ENCODE data around the gene FRAT1. TPM values are rescaled to one million over a fixed set of nuclear protein-coding genes. Genes with fewer than 3 reads are reported as not detected.

Gene FRAT1
- total RNA-seq, 2 donors from 2014 or later, result 3.2 to 4.5 TPM

Other genes with a start within 250 kb of the FRAT1 start
- 1 to 10 TPM in 1 of 2 donors, under 1 TPM in 1; 0.65 to 1.3 TPM for gene SLIT1, start 133.3 kb upstream of the FRAT1 start, total RNA-seq
- 10 to 100 TPM; 62.2 to 75.3 TPM for gene ARHGAP19, start 26.6 kb upstream of the FRAT1 start, total RNA-seq
- gene FRAT2, start 15.5 kb downstream of the FRAT1 start, total RNA-seq, result 1 to 10 TPM; 7.2 to 7.8 TPM
- 10 to 100 TPM; 27.8 to 33.5 TPM for gene RRP12, start 82.1 kb downstream of the FRAT1 start, total RNA-seq
- 100 to 1,000 TPM; 362 to 512 TPM for gene PGAM1, start 106.9 kb downstream of the FRAT1 start, total RNA-seq
- gene EXOSC1, start 126.7 kb downstream of the FRAT1 start, total RNA-seq, result 10 to 100 TPM; 75.3 to 75.7 TPM
- gene ZDHHC16, start 126.9 kb downstream of the FRAT1 start, total RNA-seq, result 10 to 100 TPM; 35.5 to 37.8 TPM
- 100 to 1,000 TPM in 1 of 2 donors, 10 to 100 TPM in 1; 92.2 to 113 TPM for gene MMS19, start 179.2 kb downstream of the FRAT1 start, total RNA-seq
- 1 to 10 TPM; 3.7 to 4.1 TPM for gene UBTD1, start 179.7 kb downstream of the FRAT1 start, total RNA-seq

Measured in activated T-cell treated with anti-CD3 and anti-CD28 coated beads, Interleukin-2, amount 50 U/mL, for 72 hours (primary cell).